Lung microvascular endothelial cell (primary cell): ENCODE results near the gene IKZF3. TPM values are rescaled to one million over a fixed set of nuclear protein-coding genes. Genes with fewer than 3 reads are reported as not detected.
"Not testable (repeated sequence)": the region's sequence is repeated elsewhere in the genome, so short reads cannot be mapped to it uniquely, and the experiment has no call there.

Experiments
- DNase-seq, 2 donors: peaks; one replicate each; pipeline versions ENCODE4 v3.0.0 to v3.0.0-alpha.2; 2010; ENCODE audit warnings: low read depth in 2 of 2
- total RNA-seq: library from RNA; depleted of rRNA; stranded (reverse); fragments of >200 nt; gene quantifications from 2 replicates; pipeline ENCODE4 v1.2.1, GENCODE V29; 2014

The IKZF3 gene
- total RNA-seq, 1 donor from 2014 or later = not detected

DNA sequence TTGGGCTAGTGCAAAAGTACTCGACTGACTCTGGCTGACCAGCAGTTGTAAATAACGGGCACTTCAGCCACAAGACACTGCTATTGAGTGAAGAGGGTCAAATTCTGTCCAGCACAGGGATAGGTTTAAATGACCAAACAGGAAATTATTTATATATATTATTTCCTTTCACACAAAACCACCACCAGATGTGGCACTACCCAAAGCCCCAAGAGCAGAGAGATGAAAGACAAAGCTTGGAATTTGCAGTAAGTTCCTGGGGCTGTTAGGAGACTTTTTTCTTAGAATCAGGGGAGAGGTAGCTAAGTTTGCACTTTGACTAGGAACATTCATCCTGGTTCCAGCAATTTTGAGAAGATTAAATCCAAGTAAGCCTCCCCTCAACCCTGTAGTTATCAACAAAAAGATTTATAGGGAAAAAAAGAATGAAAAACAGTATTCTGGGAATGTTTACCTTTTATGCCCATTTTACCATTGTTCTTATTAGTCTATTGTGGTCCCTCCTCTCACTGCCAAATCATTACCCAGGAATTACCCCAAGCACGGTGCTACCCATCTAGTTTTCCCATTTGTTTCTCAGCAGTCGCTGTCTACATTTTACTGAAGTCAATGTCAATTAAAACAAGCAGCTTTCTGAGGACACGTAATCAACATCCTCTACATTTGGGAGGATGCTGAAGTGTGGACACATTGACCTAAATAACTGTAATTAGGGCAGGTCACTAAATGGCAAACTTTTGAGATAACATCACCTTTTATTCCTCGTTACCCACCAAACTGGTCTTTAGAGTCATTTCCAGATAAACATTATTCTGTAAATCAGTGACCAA lies 82.9 kb downstream of the IKZF3 start:
- peak in 1 of 2 donors; percentile 12 for DNase-seq

DNA sequence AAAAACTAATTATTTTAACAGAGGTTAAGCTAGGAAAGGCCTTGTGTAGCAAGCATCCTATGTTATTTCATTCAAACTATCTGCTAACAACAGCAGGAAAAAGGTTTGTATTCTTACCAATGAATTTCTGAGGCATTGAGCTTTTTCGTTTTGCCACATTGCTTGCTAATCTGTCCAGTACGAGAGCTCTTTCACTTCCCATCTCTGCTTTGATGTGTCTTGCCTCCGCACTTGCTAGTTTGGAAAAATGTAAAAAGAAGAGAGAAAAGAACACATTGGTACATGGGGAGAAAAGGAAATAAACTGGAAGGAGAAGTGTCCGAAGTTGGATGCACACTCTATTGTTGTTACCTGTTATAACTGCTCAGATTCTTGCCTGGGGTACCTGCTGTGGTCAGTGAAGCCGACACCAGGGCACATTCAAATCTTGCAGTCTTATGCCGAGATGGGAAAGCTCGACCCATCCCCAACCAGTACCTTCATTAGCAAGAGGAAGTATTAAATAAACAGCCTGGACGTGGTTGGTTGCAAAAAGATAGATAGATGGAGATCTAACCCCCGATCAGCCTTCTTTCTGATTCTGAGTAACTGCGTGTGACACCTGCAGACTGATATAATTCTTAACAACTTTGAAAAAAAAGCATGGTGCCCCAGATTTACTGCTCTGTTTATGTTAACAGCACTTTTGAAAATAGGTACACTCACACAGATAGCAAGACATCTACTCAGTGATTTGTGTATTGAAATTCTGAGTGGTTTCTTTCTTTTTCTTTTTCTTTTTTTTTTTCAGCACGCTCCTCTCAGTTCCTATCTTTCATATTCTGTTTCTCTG lies 86.4 kb downstream of the IKZF3 start:
- no peak for DNase-seq

DNA sequence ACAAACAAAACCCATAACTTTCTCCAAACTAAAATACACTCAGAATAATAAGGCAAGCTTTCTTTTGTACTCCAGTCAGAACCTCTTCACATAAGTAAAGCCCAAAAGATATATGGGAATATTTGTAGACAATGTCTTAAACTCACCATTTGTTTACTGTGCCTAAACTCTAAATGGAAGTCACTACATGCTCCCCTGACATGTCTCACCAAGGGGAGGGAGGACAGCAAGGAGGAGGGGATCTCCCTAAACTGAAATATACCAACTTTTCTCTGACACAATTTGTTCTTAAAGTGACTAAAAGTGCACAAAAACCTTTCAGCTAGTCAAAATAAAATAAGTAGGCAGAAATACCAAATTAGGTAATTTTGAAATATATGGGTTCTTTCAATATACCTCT lies 87.9 kb downstream of the IKZF3 start:
- no peak for DNase-seq

DNA sequence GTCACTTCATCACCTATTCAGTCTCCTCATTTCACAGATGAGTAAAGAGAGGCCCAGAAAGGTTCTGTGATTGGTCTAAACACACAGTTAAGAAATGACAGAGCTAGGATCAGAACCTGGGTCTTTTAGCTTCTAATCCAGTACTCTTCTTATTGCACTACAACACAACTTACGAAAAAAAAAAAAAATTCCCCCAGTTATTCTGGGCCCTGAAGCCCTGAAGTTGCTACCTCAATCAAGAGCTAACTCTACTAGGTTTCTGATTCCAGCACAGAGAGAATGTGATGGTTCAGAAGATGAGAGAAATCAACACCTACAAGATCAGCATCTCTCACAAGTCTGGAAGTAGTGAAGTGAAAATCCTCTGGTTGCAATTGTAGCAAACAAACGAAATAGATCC lies 89.1 kb downstream of the IKZF3 start:
- no peak for DNase-seq

DNA sequence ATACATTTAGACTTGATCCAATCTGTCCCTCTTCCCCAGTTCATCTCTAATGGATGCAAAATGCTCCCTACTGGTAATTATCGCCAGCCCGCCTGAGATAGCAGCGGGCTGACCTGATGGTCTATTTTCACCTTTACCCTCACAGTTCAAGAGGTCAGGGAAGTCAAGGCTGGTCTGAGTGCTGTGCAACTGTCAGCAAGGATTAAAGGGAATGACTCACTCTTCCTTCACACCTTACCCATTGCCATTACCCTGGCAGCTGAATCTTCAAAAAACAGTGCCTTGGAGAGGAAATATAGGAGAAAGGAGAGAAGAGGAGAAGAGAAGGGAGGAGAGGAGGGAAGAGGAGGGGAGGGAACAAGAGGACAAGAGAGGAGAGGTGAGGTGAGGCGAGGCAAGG lies 90.1 kb downstream of the IKZF3 start:
- no peak for DNase-seq

DNA sequence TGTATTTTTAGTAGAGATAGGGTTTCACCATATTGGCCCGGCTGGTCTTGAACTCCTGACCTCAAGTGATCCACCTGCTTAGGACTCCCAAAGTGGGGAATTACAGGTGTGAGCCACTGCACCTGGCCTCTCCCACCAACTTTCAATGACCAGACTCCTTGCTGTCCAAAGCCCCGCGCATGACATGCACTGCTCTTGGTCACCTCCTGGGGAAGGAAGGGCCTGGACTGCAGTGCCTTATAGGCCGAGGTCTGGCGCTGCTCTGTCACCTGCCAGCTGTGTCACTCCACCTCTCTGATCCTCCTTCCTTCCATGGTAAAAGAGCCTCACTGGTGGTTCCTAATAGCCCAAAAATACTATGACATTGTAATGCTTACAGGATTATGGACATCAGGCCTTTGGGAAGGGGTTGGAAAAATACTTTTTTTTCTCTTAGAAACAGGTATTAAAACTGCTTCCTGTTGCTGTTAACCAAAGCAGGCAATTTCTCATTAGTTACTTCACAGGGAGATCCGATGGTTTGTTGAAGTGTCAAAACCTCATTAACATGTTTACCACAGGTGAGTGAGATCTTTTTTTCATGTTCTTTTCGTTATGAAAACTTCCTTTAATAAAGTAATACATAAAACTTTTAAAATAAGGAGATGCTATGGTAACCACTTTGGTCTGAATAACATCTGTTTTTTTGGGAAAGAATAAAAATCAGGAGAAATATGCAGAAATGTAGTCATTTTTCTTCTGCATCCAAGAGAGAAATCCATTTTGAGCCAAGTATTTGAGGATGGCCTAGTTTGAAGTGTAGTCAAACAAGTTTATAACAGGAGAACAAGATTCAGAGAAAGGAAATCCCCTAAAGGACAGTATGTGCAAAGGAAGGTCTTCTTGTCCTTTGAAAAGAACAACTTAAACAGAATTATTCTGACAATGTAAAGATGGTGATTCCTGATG lies 90.9 kb downstream of the IKZF3 start:
- DNase-seq = no peak

DNA sequence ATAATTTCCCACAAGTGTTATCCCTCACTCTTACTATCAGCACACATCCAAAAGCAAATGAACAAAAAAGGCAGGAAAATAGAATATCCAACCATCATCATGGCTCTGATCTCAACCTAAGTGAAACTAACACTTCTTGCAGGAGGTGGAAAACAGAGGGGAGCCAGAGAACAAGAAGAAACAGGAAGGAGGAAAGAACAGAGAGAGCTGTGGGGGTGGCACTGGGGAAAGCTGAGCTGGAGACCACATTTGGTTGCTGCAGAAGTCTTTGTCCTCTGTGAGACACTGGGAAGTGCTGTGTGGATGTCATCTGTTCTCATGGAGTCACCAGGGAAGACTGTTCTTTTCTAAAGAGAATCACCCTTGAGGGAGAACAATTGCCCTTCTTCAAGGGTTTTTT lies 91.7 kb downstream of the IKZF3 start:
- DNase-seq = no peak

DNA sequence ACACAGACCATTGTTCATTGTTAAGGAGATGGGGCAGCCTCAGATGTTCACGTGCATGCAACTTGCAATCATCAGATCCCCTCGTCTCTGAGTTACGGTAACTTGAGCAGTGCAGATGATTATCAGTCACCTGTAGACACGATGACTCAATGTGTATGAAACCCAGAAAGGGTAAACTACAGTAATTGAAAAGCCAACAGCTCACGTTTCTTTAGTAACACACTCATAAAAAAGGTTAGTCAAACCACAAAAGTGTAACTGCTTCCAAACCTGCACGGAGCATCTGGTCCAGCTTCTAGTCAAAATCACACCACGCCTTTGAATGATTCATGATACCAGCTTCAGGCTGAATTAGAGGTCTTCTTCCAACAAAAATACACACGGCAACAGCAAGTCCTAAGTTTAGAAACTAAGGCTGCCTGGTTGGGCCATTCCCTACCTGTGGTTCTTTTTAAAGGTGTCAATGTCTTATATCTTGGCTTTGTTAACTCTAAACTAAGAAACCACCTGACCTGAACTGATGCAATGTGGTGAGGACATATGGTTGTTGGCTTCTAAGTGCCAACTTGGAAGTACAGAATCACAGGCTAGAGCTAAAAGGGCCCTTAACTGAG lies 94.0 kb downstream of the IKZF3 start:
- DNase-seq = no peak

DNA sequence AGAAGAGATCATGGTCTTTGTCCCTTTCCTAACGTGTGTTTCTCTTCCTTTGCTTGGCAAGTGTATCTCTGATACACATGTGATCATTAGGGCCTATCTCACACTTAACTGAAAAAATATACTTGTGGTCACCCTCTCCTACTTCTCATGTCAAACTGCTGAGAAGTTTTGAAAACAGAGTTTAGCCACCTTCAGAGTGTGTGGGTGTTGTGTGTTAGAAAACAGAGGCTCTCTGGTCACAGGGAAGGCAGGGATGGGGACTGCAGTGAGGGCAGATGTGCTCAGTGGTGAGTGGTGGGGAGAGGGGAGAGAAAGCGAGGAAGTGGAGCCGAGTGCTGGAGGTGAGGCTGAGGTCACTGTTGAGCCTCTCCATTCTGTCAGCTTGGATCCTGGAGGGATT lies 97.0 kb downstream of the IKZF3 start:
- no peak for DNase-seq

DNA sequence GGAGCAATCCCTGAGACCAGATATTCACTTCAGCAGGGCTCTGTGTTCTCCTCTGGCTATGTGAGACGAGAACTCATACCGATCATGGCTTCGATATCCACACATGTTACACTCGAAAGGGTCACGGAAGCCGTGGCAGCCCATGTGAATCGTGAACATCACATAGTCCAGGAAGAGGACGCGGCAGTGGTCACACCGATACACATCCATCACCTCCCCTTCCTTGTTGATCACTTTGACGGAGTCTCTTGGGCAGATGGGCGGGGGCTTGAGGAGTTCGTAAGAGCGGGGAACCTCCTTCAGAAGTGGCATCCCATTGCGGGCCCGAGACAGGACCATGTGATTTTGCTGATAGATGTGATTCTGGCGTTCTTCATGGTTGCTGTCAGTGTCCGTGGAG lies 98.3 kb downstream of the IKZF3 start:
- no peak for DNase-seq

DNA sequence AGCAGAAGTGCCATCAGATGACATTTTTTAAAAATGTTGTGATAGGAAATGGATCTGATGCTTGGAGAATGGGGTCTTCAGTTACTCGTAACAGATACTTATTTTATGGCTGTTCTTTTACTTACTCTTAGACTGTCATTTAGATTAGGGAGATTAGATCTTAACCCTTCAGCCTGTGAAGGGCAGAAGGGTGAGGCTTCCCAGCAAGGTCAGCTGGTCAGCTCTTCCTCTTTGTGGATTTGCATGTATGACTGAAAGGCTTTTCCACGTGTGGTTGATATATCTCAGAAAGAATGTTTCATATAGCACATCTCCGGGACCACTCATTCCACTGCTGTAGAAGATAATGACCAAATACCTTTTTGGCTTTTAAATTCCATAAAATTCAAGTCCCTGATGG lies 98.9 kb downstream of the IKZF3 start:
- DNase-seq = no peak

DNA sequence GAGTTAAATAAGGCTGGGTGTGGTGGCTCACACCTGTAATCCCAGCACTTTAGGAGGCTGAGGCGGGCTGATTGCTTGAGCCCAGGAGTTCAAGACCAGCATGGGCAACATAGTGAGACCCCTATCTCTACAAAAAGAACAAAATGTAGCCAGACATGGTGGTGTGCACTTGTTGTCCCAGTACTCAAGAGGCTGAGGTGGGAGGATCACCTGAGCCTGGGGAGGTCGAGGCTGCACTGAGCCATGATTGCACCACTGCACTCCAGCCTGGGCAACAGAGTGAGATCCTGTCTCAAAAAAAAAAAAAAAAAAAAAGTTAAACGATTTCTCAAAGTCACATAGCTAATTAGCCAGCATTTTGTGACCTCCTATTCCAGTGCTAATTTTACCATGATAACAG lies 99.9 kb downstream of the IKZF3 start:
- DNase-seq = not testable (repeated sequence)

DNA sequence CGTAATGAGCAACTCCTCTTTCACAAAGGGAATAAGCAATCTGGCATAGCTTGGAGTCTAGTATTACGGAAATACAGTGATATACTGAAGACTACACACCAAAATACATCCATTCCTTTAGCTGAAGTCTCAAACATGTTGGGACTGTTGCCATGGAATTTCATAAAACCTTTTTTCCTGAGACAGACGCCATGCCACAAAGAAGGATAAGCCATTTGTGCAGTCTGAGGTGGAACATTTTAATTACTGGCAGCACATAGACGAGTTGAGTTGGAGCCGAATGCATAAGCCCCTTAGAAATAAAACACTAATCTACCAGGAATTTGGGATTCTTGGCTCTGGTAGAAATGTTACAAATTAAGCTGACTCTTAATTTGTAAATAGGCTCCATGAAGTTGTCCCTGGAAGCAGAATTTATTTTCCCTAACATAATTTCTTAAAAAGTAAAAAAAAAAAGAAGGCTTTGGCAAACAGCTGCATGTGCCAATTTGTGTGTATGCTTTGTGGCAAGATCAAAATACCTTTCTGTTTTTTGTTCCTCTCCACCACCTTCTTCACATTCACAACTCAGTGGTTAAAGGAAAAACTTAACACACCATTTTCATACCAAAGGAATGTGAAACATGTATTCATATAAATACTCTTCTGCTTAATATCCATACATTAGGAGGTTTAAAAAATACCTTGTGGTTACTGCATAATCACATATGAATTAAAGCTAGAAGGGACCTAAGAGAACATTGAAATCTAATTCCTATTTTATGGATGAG lies 100.9 kb downstream of the IKZF3 start:
- DNase-seq = no peak

DNA sequence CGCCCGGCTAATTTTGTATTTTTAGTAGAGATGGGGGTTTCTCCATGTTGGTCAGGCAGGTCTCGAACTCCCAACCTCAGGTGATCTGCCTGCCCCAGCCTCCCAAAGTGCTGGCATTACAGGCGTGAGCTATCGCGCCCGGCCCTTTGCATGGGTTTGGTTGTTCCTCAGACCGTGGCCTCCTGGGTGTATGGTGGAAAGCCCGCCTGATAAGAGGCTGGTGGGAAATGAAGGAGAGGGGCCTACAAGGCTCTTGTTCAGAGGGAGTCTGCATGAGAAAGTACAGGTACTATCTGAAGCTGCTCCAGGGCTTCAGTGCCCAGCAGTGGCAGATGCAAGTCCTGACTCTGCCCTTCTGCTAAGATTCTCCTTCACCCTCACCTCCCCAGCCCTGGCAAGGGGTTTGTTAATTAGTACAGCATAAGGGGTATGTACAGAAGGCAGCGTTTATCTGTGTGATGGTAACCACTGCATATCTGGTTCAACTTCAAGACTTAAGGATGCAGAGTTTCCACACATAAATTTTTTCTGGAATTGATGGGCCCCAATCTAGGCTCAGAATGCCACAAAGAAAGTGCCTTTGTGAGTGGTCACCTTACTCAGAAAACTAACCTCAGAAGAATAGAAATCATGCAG lies 102.1 kb downstream of the IKZF3 start:
- DNase-seq = no peak

DNA sequence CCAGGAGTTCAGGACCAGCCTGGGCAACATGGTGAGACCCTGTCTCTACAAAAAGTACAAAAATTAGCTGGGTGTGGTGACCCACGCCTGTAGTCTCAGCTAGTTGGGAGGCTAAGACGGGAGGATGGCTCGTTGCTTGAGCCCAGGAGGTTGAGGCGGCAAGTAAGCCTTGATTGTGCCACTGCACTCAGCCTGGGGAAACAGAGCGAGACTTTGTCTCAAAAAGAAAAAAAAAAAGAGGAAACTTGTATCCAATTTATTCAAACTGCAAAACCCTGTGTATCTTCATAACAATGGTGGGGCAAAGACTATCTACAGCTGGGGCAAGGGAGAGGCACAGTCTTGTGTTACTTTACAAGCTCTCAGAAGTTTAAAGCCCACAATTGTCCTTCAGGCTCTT lies 104.9 kb downstream of the IKZF3 start:
- no peak for DNase-seq

DNA sequence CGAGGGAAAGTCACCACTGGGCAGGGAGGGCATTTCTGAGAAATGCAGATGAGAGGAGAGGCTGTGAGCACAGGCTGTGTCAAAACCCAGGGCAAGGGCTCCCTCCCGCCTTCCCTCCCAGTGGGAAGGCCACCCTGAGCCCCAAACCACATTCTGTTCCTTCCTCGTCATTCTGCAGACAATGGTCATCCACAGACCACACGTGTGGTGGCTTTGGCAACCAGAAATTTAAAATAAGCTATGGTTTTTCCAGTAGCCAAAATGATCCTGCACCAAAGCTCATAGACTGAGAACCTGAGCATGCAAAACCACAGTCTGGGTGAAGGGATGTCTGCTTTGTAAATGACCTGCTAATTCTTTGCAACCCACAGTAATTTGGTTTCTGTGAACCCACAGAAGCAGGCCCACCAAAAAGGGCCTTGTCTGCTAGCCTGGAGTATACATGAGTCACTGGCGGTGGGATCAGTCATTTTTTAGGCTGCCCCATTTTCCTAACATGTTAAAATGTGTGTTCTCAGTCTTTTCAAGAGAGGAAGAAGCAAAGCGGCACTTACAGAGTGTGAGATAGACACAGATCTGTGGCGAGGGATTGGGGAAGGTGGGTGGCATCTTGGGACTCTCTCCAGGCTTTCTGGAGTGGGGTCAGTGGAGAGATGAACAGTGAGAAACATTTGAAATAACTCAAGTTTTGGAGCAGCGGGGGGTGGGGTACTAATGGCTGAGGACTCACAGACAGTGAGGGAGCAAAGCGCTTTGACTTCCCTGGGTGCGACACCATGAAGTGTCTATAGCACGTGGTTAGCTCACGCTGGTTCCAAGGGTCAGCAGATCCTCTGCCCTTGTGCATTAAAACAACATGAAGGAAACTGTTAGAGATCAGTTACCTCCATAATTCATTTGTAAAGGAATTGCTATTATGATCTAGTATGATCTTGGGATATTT lies 105.9 kb downstream of the IKZF3 start:
- no peak for DNase-seq

DNA sequence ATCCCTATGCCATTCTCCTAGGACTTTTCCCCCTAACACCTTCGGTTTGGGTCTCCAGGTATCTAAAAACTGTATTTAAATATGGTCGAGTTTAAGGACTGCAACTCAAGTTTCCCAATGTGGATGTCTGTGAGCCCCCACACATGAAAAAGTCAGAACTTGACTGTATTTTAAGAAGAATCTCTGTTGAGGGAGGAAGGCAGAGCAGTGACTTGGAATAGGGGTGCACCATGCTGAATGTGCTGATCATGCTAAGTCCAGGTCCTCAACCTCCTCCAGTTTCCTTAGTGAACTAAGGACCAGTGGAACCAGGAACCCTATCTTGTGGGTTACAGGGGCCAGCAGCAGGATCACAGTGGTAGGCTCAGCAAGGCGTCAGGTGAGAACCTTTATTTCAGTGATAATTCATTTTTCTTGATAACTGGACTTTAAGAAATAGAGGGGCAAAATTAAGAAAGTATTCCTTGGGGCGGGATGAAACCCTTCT lies 106.9 kb downstream of the IKZF3 start:
- DNase-seq = no peak

DNA sequence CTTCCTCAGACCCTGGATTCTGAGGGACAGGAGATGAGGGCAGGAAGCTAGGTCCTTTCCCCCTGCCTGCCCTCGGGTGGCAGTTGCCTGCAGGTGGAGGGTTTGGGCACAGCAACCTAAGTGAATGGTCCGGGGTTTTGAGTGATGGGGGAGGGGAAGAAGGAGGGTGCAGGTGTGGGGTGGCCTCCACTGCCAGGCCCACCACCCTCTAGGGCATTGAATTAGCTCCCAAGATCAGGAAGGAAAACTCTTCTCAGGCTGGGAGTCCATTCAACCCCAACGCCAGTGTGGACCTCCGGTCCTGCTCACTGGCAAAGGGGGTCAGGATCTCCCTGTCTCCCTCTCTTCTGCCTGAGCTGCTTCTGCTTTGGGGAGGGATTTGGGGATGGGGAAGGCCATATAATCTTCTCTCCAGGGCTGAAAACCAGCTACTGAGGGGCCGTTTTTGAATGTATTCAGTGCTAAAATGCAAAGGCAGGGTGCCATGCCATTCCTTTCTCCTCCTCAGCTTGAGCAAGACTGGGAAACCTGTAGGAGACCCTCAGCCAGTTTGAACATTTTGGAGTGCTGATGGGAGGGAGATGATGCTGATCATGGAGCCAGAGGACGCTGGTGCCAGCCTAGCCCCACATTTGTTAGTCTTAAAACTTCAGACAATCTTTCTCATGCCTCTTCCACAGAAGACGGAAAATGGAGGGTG lies 107.6 kb downstream of the IKZF3 start:
- DNase-seq = no peak
